Activated T-helper 1 cell treated with Interleukin-2 at 50 U/mL for 16 hours (primary cell): Measurements from ENCODE around the gene DDX60.
"Not testable (repeated sequence)": the region's sequence is repeated elsewhere in the genome, so short reads cannot be mapped to it uniquely, and the experiment has no call there.

Experiments
- DNase-seq: peaks from one replicate; pipeline ENCODE4 v3.0.0-alpha.2; 2020; ENCODE audit warnings: low read depth

Gene DDX60

DNA sequence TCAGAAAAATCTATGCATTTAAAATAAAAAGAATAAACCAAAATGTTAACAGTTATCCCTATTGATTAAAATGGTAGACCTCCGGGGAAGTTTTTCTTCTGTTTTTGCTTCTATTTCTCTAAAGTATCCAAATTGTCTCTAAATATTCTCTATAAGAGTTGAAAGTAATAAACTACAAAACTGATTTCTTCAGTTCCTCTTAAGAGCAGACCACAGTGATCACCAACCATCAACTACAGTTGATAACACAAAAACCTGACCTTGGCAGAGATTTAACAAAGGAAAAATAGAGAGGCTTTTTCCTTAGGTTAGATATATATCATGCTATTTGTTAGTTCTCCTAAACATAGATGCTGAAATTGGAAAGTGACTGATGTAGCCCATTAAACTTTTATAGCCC, 27.3 kb downstream of the DDX60 start:
- DNase-seq = no peak

DNA sequence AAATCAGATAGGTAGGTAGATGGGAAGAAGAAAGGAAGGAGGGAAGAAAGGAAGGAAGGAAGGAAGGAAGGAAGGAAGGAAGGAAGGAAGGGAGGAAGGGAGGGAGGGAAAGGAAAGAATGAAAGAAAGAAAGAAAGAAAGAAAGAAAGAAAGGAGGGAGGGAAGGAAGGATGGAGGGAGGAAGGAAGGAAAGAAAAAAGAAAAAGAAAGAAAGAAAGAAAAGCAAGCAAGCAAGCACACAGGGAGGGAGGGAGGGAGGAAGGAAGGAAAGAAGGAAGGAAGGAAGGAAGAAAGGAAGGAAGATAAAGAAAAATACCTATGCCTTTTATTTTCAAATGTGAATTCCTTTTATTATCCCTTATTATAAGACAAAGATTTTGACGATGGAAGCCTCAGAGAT, 32.7 kb downstream of the DDX60 start:
- DNase-seq = not testable (repeated sequence)

DNA sequence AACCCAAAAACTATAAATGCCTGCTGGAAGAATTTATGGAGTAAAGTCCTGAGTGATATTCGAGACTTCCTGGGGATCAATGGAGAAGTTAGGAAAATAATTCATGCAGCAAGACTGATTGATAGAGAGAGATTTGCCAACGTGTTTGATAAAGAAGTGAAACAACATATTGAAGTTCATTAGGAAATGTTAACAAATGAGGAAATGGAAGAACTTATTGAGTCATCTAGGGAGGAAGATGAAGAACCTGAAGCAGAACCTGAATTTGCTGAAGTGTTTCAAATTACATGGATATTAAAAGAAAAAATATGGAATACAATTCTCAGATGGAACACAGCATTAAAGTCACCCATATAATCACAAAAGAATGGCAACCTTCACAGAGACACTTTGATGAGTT, 39.0 kb downstream of the DDX60 start:
- no peak for DNase-seq

DNA sequence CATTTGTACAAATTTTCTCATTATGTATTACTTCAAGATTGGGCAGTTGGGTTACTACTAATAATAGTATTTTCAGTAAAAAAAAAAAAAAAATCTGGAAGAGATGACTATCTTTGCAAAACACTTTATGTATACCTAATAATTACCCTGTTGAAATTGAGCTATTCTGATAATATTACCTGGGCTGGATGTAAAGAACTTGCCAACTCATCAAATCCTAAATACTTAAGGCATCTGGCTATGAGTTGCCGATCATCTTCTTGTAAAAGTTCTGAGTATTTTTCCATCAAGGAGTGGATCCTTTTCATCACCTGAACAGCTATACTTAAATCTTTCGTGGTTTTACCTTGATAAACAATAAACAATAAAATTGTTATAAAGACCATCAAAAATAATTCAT, 42.7 kb downstream of the DDX60 start:
- no peak for DNase-seq

DNA sequence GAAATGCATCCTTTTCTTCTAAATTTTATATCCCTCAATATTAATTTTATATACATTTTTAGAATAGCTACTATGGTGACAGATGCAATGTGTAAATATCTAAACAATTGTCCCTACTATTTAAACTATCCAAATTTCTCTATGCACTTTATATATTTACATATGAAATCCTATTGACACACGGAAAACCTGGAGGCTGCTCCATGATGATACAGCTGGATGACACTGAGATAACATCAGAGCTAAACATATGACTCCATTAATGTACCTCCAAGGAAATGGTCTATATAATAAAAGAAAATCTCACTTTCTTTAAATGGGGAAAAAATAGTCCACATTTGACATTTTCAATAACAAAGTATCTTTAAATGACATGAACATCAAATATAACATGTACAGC, 43.7 kb downstream of the DDX60 start:
- no peak for DNase-seq

DNA sequence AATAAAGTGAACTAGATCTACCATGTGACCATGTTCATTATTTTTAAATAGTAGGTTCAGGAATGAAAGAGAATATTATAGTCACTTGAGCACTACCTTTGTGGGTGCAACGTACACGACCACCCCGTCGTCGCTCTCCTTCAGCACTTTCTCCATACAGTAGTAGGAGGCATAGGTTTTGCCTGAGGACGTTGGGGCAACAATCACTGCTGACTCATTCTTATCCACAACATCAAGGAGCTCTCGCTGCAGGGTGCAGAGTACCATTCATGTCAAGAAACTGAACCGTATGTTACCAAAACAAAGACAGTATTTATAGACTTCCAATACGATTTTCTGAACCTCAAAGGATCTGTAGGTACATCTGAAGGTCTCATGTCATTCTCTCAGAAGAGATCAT, 44.7 kb downstream of the DDX60 start:
- no peak for DNase-seq

DNA sequence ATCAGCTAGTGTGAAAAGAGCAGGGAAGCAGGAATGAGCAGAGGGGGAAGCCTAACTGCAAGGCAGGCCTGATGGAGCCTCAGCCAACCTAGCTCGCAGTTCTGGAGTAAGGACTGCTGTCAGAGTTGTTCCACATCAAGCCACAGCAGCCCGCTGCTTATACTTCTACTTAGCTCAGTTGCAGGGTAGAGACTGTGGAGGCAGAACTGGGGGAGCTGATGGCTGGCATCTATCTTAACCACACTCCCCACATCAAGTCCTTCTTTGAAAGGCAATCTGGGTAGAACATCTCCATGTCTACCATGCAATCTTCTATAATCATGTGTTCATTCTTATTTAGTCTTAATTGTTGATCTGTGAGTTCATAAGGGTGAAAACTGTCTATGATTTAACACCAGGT, 46.1 kb downstream of the DDX60 start:
- no peak for DNase-seq

DNA sequence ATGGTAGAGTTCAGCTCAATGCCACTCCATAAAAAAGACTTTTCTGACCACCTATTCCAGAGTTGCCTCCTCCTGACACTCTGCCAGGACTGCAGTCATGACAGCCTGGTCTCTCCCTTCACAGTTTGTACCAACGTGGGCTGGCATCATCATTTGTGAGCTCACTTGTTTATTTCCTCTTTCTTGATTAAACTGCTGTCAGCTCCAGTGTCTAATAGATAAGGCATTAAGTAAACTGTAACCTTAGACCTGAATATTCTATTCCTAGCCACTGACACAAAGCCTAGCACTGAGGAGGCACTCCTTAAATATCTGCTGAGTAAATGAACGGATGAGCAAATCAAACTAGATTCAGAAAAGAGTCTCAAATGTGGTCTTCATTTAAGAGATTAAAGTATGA, 48.7 kb downstream of the DDX60 start:
- no peak for DNase-seq

DNA sequence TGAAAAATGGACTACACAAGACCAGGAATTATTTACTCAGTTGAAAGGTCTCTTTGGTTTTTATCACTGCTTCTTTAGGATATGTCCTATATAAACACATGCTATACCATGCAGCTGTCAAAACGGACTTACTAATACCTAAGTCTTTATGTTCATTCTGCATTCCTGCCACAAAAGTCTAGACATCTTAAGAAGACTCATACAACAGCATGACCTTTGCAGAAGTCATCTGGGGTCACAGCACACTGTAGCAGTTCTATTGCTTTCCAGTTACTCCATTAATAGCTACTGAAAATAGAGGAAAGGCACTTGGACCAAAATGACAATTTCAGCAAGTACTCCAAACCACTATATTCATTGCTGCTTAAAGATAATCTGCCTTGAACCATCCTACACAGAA, 53.2 kb downstream of the DDX60 start:
- no peak for DNase-seq

DNA sequence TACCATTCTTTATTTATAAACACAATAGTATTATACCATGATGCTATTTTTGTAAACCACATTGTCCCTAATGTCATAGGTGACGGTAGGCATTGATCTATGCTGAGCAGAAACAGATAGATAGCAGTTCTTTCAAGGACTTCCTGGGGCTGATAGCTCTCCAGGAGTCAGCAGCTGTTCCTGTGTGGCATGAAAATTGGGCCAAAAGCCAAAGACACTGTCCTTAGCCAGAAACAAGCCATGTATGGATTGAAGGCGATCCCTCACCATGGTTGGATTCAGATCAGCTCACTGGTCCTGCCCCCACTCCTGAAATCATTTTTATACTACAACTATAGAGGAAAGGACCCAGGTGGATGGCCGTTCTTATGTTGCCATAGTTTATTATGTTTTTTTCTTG, 53.6 kb downstream of the DDX60 start:
- no peak for DNase-seq

DNA sequence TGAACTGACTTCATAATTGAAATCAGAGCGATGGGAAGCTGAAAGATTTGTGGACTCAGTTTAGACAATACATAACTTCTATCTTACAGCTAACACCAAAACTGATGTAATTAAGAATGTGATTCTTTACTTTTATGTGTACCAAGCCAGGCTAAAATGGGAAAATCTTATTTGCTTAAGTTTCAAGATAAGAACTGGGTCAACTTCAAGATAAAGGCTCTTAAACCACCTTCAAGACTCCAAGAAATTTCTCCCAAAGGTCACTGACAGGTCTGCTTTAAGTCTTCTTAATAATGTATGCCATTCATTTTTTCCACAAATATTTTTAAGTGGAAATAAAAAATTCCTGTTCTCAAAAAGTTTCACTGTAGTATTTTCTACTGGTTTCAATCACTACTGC, 55.5 kb downstream of the DDX60 start:
- DNase-seq = no peak

DNA sequence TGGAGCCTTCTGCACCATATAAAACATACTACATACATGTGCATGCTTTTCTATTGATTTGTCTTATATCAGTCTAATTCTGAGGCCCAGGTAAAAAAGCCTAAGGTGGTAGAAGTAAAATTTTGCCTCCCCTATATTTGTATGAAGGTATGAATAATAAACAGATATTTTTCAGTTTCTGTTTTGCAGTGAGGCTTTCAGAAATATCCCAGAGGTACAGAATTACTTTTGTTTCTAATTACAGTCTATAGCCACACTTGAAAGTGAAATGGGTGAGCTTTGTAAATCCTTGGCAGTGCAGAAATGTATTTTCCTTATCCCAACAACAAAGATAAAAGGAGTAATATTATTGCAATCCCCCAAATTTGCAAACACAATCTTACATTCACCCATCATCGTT, 59.5 kb downstream of the DDX60 start:
- DNase-seq = no peak

DNA sequence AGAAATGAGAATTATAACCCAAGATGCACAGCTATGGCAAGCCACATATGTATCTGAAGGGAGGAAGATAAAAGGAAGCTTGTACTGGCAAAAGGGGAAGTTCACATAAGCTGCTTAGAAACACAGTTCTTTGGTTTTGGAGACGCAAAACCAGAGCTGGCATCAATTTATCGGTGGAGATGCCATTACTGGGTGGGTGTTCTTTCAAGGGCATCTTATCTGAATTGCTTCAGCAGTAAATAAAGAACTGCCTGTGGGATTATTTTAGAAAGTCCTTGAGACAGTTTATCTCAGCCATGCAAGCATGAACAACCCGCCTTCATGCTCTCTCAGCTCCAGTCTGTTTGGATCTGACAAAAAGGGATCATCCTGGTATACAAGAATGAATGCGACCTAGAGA, 60.8 kb downstream of the DDX60 start:
- DNase-seq = no peak

DNA sequence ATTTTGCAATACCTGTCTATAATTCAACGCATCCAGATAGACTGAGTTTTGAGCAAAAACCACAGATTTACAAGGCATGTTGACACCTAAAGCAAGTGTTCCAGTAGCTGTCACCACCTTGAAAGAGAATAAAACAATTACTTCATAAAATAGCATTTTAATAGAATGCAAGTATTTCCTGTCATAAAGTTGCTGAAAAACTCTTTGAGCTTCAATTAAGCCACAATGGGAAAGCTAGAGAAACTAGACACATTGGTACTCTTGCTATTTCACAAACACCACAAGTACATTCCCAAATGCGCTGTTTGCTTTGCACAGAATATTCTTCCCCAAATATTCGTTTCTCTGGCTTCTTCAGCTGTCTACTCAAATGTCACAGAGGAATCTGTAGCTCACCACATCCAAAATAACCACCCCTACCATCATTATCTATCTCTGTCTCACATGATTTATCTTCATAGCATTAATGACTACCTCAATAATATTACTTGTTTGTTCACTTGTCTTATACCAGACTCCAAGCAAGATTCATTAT, 70.3 kb downstream of the DDX60 start:
- DNase-seq = no peak

DNA sequence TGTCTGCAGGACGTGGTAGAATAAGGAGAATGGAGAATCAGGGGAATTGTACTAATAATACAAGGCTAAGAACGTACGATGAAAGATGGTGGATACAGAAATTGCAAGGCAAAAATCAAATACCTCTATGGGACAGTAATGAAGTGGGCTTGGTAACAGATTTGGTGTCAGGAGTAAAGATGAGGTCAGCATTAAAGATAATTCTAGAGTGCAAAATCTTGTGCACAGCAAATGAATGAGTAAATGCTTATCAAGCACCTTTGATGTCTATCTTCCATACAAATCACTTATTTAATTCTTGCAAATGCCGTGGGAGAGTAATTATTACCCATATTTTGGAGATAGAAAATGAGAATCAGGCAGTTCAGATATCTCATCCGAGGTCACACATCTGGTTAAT, 70.9 kb downstream of the DDX60 start:
- no peak for DNase-seq

DNA sequence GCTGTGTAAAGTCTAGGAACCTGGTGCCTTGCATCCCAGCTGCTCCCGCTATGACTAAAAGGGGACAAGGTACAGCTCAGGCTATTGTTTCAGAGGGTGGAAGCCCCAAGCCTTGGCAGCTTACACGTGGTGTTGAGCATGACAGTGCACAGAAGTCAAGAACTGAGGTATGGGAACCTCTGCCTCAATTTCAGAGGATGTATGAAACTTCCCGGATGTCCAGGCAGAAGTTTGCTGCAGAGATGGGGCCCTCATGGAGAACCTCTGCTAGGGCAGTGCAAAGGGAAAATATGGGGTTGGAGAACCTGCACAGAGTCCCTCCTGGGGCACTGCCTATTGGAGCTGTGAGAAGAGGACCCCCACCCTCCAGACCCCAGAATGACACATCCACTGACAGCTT, 76.6 kb downstream of the DDX60 start:
- DNase-seq = no peak

DNA sequence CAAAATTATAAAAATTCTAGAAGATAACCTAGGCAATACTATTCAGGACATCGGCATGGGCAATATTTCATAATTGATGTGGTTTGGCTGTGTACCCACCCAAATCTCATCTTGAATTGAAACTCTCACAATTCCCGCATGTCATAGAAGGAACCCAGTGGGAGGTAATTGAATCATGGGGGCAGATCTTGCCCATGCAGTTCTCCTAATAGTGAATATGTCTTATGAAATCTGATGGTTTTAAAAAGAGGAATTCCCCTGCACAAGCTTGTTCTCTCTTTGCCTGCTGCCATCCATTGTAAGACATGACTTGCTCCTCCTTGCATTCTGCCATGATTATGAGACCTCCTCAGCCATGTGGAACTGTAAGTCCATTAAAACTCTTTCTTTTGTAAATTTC, 77.7 kb downstream of the DDX60 start:
- DNase-seq = no peak

DNA sequence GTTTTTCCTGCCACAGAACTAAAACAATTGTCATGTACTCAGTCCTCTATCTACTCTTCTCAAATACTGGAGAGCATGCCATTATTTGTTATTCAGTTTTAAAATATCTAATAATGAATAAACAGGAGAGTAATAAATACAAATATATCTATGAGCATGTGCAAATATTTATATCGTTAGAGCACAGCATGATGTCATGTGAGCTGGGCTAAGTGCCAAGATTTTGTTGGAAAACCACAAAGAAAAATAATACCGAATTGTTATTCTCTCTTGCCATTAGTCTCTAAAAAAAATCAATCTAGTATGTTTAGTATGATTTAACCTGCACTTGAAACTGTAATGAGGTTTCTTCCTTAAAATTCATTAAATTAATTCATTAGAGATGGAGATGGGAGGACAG, 97.3 kb downstream of the DDX60 start:
- DNase-seq = no peak

DNA sequence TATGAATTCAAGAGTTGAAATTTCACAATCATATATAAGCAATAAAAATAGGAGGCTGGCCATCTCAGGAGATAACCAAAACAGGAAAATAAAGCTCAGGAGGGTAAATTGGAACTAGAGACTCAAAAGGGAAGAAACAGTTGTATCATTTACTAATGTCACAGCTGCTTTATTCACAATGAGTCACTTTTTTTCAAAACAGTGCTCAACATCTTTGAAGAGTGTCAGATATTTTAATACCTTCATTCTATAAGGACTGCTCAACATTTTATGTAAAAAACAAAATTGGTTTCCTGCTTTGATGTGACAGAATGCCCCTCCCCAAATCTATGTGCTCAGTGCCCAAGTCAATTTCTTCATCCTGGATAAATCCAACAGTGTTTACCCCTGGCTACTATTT, 97.7 kb downstream of the DDX60 start:
- no peak for DNase-seq

DNA sequence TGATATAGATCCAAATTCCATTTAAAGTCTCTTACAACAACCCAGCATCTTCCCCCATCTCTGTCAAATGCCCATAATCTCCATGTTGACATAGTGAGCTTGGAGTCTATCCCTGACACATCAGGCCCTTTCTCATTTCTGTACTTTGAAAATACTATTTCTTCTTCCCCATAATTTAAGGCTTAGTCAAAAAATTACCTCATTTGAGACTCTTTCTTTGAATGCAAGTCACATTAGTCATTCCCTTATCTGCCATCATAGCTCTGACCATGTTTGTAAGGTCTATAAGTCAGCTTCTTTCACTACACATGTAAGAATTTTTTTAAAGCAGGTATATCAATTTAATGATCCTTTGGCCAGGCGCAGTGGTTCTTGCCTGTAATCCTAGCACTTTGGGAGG, 99.9 kb downstream of the DDX60 start:
- DNase-seq = no peak

DNA sequence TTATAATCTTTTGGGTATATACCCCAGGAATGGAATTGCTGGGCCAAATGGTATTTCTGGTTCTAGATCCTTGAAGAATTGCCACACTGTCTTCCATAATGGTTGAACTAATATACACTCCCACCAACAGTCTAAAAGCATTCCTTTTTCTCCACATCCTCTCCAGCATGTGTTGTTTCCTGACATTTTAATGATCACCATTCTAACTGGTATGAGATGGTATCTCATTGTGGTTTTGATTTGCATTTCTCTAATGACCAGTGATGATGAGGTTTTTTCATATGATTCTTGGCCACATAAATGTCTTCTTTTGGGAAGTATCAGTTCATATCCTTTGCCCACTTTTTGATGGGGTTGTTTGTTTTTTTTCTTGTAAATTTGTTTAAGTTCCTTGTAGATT, 105.0 kb downstream of the DDX60 start:
- not testable (repeated sequence) for DNase-seq

DNA sequence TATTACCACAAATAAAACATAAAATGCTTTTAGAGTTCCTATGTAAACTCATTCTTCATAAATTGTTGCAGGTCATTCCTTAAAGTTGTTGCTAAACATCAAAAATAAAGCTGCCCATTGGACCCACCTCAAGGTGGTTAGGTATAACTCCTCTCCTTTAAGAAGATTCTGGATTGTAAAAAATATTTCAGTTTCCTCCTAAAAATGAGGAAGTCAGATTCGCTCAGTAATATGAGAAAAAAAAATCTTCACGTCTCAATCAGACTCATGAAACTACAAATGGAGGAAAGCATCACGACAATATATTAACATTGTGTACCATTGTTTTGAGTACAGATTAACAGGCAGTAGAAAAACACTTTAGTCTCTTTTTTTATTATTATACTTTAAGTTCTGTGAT, 105.9 kb downstream of the DDX60 start:
- DNase-seq = no peak

DNA sequence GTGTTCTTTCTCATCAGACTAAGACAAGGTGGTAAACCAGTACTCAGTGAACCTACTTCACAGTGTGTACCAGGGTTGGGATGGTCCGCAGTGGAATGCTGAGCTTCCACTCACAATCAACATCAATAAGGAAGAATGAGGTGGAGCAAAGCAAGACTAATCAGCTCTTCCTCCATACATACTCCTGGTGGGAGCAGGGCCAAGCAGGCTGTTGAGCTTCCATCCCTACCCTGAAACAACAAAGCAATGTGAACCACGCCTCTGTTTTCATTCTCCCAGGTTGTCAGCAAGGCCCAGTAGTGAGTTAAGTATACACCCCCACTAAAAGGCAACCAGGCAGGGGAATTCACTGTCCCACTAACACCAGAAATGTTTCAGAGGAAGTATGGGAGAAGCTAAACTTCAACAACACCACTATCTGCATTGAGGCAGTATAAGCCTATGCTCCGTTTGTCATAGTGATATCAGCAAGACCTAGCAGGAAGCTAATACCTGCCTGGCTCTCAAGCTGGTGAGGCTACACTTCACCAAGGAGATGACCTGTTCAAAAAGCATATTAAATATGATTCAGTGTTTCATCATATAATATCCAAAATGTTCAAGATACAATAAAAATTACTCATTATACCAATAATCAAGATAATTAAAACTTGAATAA, 109.5 kb downstream of the DDX60 start:
- no peak for DNase-seq

DNA sequence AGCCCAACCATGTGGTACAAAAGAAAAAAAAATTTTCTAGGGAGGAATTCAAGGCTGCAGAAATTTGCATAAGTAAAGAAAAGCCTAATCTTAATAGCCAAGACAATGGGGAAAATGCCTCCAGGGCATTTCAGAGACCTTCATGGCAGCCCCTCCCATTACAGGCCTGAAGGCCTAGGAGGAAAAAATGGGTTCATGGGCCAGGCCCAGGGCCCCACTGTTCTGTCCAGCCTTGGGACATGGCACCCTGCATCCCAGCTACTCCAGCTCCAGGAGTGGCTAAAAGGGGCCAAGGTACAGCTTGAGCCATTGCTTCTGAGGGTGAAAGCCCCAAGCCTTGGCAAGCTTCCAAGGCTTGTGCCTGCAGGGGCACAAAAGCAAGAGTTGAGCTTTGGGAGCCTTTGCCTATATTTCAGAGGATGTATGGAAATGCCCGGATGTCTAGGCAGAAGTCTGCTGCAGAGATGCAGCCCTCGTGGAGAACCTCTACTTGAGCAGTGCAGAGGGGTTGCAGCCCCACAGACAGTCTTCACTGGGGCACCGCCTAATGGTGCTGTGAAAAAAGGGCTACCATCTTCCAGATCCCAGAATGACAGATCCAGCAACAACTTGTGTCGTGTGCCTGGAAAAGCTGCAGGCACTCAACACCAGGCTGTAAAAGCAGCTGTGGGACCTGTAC, 115.2 kb downstream of the DDX60 start:
- DNase-seq = no peak
